Ishikawa (cell line): ENCODE data around the gene AMN1.

Experiments
- CEBPB ChIP-seq: IDR thresholded peaks from 2 replicates; pipeline ENCODE4 v1.6.1; 2012
- CREB1 ChIP-seq: IDR thresholded peaks from 2 replicates; pipeline ENCODE4 v1.6.1; 2012; ENCODE audit warnings: low read depth
- EGR1 ChIP-seq: IDR thresholded peaks from 2 replicates; pipeline ENCODE4 v1.6.1; 2012
- EP300 ChIP-seq: IDR thresholded peaks from 2 replicates; pipeline ENCODE4 v1.6.1; 2012; ENCODE audit warnings: borderline replicate concordance
- FOXM1 ChIP-seq: IDR thresholded peaks from 2 replicates; pipeline ENCODE4 v1.6.1; 2012; ENCODE audit warnings: low read depth, borderline replicate concordance
- MAX ChIP-seq: IDR thresholded peaks from 2 replicates; pipeline ENCODE4 v1.6.1; 2012
- NFIC ChIP-seq: IDR thresholded peaks from 2 replicates; pipeline ENCODE4 v1.6.1; 2012
- RAD21 ChIP-seq: IDR thresholded peaks from 2 replicates; pipeline ENCODE4 v1.6.1; 2012; ENCODE audit warnings: low read depth
- REST ChIP-seq: IDR thresholded peaks from 2 replicates; pipeline ENCODE4 v1.6.1; 2012; ENCODE audit warnings: low read depth, mild to moderate bottlenecking
- TAF1 ChIP-seq: IDR thresholded peaks from 2 replicates; pipeline ENCODE4 v1.6.1; 2012; ENCODE audit warnings: low read depth, mild to moderate bottlenecking
- TCF12 ChIP-seq: IDR thresholded peaks from 2 replicates; pipeline ENCODE4 v1.6.1; 2012; ENCODE audit warnings: low read depth
- TEAD4 ChIP-seq: IDR thresholded peaks from 2 replicates; pipeline ENCODE4 v1.6.1; 2012
- USF1 ChIP-seq: IDR thresholded peaks from 2 replicates; pipeline ENCODE4 v1.6.1; 2012
- YY1 ChIP-seq: IDR thresholded peaks from 2 replicates; pipeline ENCODE4 v1.6.1; 2012; ENCODE audit warnings: low read depth
- ZBTB7A ChIP-seq: IDR thresholded peaks from 2 replicates; pipeline ENCODE4 v1.6.1; 2012; ENCODE audit warnings: low read depth

Gene AMN1

GRCh38 chr12:31633464-31633863 lies 95.4 kb downstream of the AMN1 start:
- TF ChIP-seq NFIC = no peak
- no peak for TF ChIP-seq USF1
- TF ChIP-seq CEBPB = 0 out of 2 replicates have a peak, but pooled peaks have one; percentile 15
- no peak for TF ChIP-seq MAX
- TF ChIP-seq RAD21 = no peak

- TF ChIP-seq EGR1 (no peak), FOXM1 (no peak), MAX (no peak), TCF12 (no peak), EP300 (no peak), TEAD4 (no peak), NFIC (no peak), CEBPB (no peak), YY1 (no peak), USF1 (no peak), RAD21 (no peak), CREB1 (no peak), TAF1 (no peak), ZBTB7A (no peak), REST (no peak)
Observed at GRCh38 chr12:31631809-31632208, 97.0 kb downstream of the AMN1 start.

GRCh38 chr12:31631023-31631724 lies 97.6 kb downstream of the AMN1 start:
- no peak for TF ChIP-seq REST
- no peak for TF ChIP-seq FOXM1
- no peak for TF ChIP-seq EGR1
- TF ChIP-seq USF1 = no peak
- TF ChIP-seq TEAD4 = no peak
- TF ChIP-seq MAX = no peak
- no peak for TF ChIP-seq ZBTB7A
- no peak for TF ChIP-seq NFIC
- TF ChIP-seq TCF12 = no peak
- TF ChIP-seq CEBPB = no peak
- no peak for TF ChIP-seq CREB1
- TF ChIP-seq TAF1 = no peak
- no peak for TF ChIP-seq EP300
- TF ChIP-seq RAD21 = no peak
- no peak for TF ChIP-seq YY1

- TF ChIP-seq CEBPB = no peak
Observed at GRCh38 chr12:31629756-31630732, 98.8 kb downstream of the AMN1 start.

- TF ChIP-seq CREB1 = no peak
- TF ChIP-seq TCF12 = no peak
- TF ChIP-seq ZBTB7A = no peak
- no peak for TF ChIP-seq CEBPB
- no peak for TF ChIP-seq RAD21
Observed at GRCh38 chr12:31627456-31628054, 101.3 kb downstream of the AMN1 start.
